Hepatocyte (in vitro differentiated cells): ENCODE measurements around the gene USP36.

ENCODE experiments used
- CTCF ChIP-seq: fragments of 200-600 bp; sonication (generic); IDR thresholded peaks from 2 replicates; pipeline ENCODE4 v1.5.1; 2016; ENCODE audit warnings: antibody characterized with exemption, mild to moderate bottlenecking; ENCODE audit not compliant: poor library complexity
- EZH2 ChIP-seq: fragments of 200-600 bp; sonication (generic); IDR thresholded peaks from 2 replicates; pipeline ENCODE4 v1.6.1; 2016; ENCODE audit warnings: antibody characterized with exemption, mild to moderate bottlenecking, borderline replicate concordance
- EZH2phosphoT487 ChIP-seq: fragments of 200-600 bp; sonication (generic); IDR thresholded peaks from one replicate; pipeline ENCODE4 v1.6.1; 2018; ENCODE audit warnings: antibody characterized with exemption, mild to moderate bottlenecking, low read depth, moderate library complexity; ENCODE audit not compliant: unreplicated experiment, severe bottlenecking

GRCh38 chr17:78766225-78766624 lies 74.4 kb downstream of the USP36 start:
- TF ChIP-seq CTCF: no peak
- TF ChIP-seq EZH2: no peak
- no peak for TF ChIP-seq EZH2phosphoT487
